Activated naive CD8-positive, alpha-beta T cell (primary cell): Measurements from ENCODE around the gene EPS8.

Experiments
- H3K27ac Mint-ChIP-seq: one replicate; pipeline ENCODE4 v1.8.0; 2021; ENCODE audit warnings: mixed read lengths
- H3K27me3 Mint-ChIP-seq: one replicate; pipeline ENCODE4 v1.8.0; 2021; ENCODE audit warnings: mixed read lengths
- H3K36me3 Mint-ChIP-seq: one replicate; pipeline ENCODE4 v1.8.0; 2021; ENCODE audit warnings: mixed read lengths
- H3K4me1 Mint-ChIP-seq: one replicate; pipeline ENCODE4 v1.8.0; 2021; ENCODE audit warnings: low read depth, mixed read lengths
- H3K4me3 Mint-ChIP-seq: one replicate; pipeline ENCODE4 v1.8.0; 2021; ENCODE audit warnings: mild to moderate bottlenecking, mixed read lengths
- H3K9me3 Mint-ChIP-seq: one replicate; pipeline ENCODE4 v1.8.0; 2021; ENCODE audit warnings: low read depth, mixed read lengths

EPS8 gene

GRCh38 chr12:15811214-15812127 lies 22.3 kb upstream of the EPS8 start:
- Mint-ChIP-seq H3K4me1 (no peaks in the 10 kb centered on the region), H3K27me3 (peaks cover 10% of the 10 kb centered on the region), H3K4me3 (no peak overlapping the region), H3K9me3 (no peaks in the 10 kb centered on the region), H3K36me3 (no peaks in the 10 kb centered on the region), H3K27ac (no peak overlapping the region)

GRCh38 chr12:15808652-15809051 lies 19.5 kb upstream of the EPS8 start:
- H3K27me3 Mint-ChIP-seq = peaks cover 10% of the 10 kb centered on the region
- H3K36me3 Mint-ChIP-seq = no peaks in the 10 kb centered on the region
- H3K27ac Mint-ChIP-seq = no peak overlapping the region
- H3K9me3 Mint-ChIP-seq = no peaks in the 10 kb centered on the region
- H3K4me1 Mint-ChIP-seq = no peaks in the 10 kb centered on the region
- no peak overlapping the region for H3K4me3 Mint-ChIP-seq

- H3K36me3 Mint-ChIP-seq = no peaks in the 10 kb centered on the region
- peaks cover 10% of the 10 kb centered on the region for H3K27me3 Mint-ChIP-seq
- H3K9me3 Mint-ChIP-seq = no peaks in the 10 kb centered on the region
- H3K27ac Mint-ChIP-seq = no peak overlapping the region
- no peaks in the 10 kb centered on the region for H3K4me1 Mint-ChIP-seq
- no peak overlapping the region for H3K4me3 Mint-ChIP-seq
Observed at GRCh38 chr12:15808250-15808649, 19.1 kb upstream of the EPS8 start.

GRCh38 chr12:15806826-15807225 lies 17.6 kb upstream of the EPS8 start:
- no peak overlapping the region for H3K4me3 Mint-ChIP-seq
- no peaks in the 10 kb centered on the region for H3K9me3 Mint-ChIP-seq
- H3K36me3 Mint-ChIP-seq = no peaks in the 10 kb centered on the region
- H3K27me3 Mint-ChIP-seq = peaks cover 3% of the 10 kb centered on the region
- H3K27ac Mint-ChIP-seq = no peak overlapping the region
- H3K4me1 Mint-ChIP-seq = no peaks in the 10 kb centered on the region

- no peaks in the 10 kb centered on the region for H3K36me3 Mint-ChIP-seq
- no peaks in the 10 kb centered on the region for H3K9me3 Mint-ChIP-seq
- H3K4me3 Mint-ChIP-seq = no peak overlapping the region
- H3K4me1 Mint-ChIP-seq = no peaks in the 10 kb centered on the region
- H3K27ac Mint-ChIP-seq = no peak overlapping the region
- peaks cover 3% of the 10 kb centered on the region for H3K27me3 Mint-ChIP-seq
Observed at GRCh38 chr12:15801770-15802744, 12.9 kb upstream of the EPS8 start.

GRCh38 chr12:15800278-15800677 lies 11.1 kb upstream of the EPS8 start:
- H3K36me3 Mint-ChIP-seq = no peaks in the 10 kb centered on the region

GRCh38 chr12:15797818-15798217 lies 8.6 kb upstream of the EPS8 start:
- Mint-ChIP-seq H3K4me1 (no peaks in the 10 kb centered on the region), H3K4me3 (no peak overlapping the region), H3K27me3 (peaks cover 8% of the 10 kb centered on the region), H3K27ac (no peak overlapping the region), H3K9me3 (no peaks in the 10 kb centered on the region), H3K36me3 (no peaks in the 10 kb centered on the region)

More at GRCh38 chr12:15800278-15800677, 11.1 kb upstream of the EPS8 start:
- H3K9me3 Mint-ChIP-seq = no peaks in the 10 kb centered on the region
- no peak overlapping the region for H3K4me3 Mint-ChIP-seq
- no peaks in the 10 kb centered on the region for H3K4me1 Mint-ChIP-seq
- peaks cover 5% of the 10 kb centered on the region for H3K27me3 Mint-ChIP-seq
- H3K27ac Mint-ChIP-seq = no peak overlapping the region

- Mint-ChIP-seq H3K9me3 (no peaks in the 10 kb centered on the region), H3K27ac (no peak overlapping the region), H3K4me3 (no peak overlapping the region), H3K4me1 (no peaks in the 10 kb centered on the region), H3K27me3 (peaks cover 12% of the 10 kb centered on the region), H3K36me3 (no peaks in the 10 kb centered on the region)
Observed at GRCh38 chr12:15796493-15797141, 7.4 kb upstream of the EPS8 start.

- no peaks in the 10 kb centered on the region for H3K36me3 Mint-ChIP-seq
- H3K4me1 Mint-ChIP-seq = peaks cover 4% of the 10 kb centered on the region
- H3K4me3 Mint-ChIP-seq = no peak overlapping the region
- no peak overlapping the region for H3K27ac Mint-ChIP-seq
- H3K27me3 Mint-ChIP-seq = peaks cover 15% of the 10 kb centered on the region
- no peaks in the 10 kb centered on the region for H3K9me3 Mint-ChIP-seq
Observed at GRCh38 chr12:15794836-15795235, 5.6 kb upstream of the EPS8 start.

- Mint-ChIP-seq H3K4me3 (no peak overlapping the region), H3K36me3 (no peaks in the 10 kb centered on the region), H3K27ac (no peak overlapping the region), H3K9me3 (no peaks in the 10 kb centered on the region), H3K27me3 (peaks cover 15% of the 10 kb centered on the region), H3K4me1 (peaks cover 6% of the 10 kb centered on the region)
Observed at GRCh38 chr12:15794196-15794595, 5.0 kb upstream of the EPS8 start.

GRCh38 chr12:15788233-15789219 lies 662 bp downstream of the EPS8 start:
- Mint-ChIP-seq H3K4me1 (peaks cover 13% of the 10 kb centered on the region), H3K36me3 (no peaks in the 10 kb centered on the region), H3K4me3 (peak overlapping the region; percentile 85), H3K27ac (no peak overlapping the region), H3K9me3 (no peaks in the 10 kb centered on the region), H3K27me3 (peaks cover 39% of the 10 kb centered on the region)

- Mint-ChIP-seq H3K9me3 (no peaks in the 10 kb centered on the region), H3K36me3 (no peaks in the 10 kb centered on the region), H3K4me3 (peak overlapping the region; percentile 85), H3K27me3 (peaks cover 41% of the 10 kb centered on the region), H3K27ac (no peak overlapping the region), H3K4me1 (peaks cover 13% of the 10 kb centered on the region)
Observed at GRCh38 chr12:15787778-15788177, 1.4 kb downstream of the EPS8 start.

GRCh38 chr12:15786772-15787171 lies 2.4 kb downstream of the EPS8 start:
- peaks cover 13% of the 10 kb centered on the region for H3K4me1 Mint-ChIP-seq
- no peak overlapping the region for H3K27ac Mint-ChIP-seq
- peaks cover 39% of the 10 kb centered on the region for H3K27me3 Mint-ChIP-seq
- H3K9me3 Mint-ChIP-seq = no peaks in the 10 kb centered on the region
- no peaks in the 10 kb centered on the region for H3K36me3 Mint-ChIP-seq
- H3K4me3 Mint-ChIP-seq = no peak overlapping the region

GRCh38 chr12:15783288-15783687 lies 5.9 kb downstream of the EPS8 start:
- Mint-ChIP-seq H3K36me3 (no peaks in the 10 kb centered on the region), H3K4me1 (peaks cover 4% of the 10 kb centered on the region), H3K27ac (no peak overlapping the region), H3K9me3 (no peaks in the 10 kb centered on the region), H3K4me3 (no peak overlapping the region), H3K27me3 (peaks cover 47% of the 10 kb centered on the region)
